PC-9 (cell line): ENCODE measurements around the gene SRSF3. TPM values are rescaled to one million over a fixed set of nuclear protein-coding genes. Genes with fewer than 3 reads are reported as not detected.
A peak's percentile ranks its signal among the peaks of the same experiment; 100 is the strongest.

Source experiments
- BruUV-seq: library from RNA; stranded (reverse); fragments of 400-500 nt; replicated peaks from 2 replicates; lab custom pipeline; 2021; lab: Mats Ljungman, UMichigan
- CTCF ChIA-PET: fragments of 300-600 bp; sonication (Branson Sonifier 250); formaldehyde crosslinking; loops from one replicate; lab custom pipeline; 2022; ENCODE audit warnings: antibody characterized with exemption; lab: Charles Lee
- POLR2A ChIA-PET: fragments of 300-600 bp; sonication (Branson Sonifier 250); formaldehyde crosslinking; loops from one replicate; lab custom pipeline; 2022; ENCODE audit warnings: antibody characterized with exemption; ENCODE audit not compliant: unreplicated experiment; lab: Charles Lee
- DNase-seq, 2 experiments: peaks; one replicate each; pipeline versions ENCODE4 v3.0.0 to v3.0.0-alpha.2; 2015 to 2022; ENCODE audit warnings: mixed read lengths in 1 of 2
- H2AFZ ChIP-seq: fragments of 200-600 bp; sonication (generic); 2 replicates; pipeline ENCODE4 v1.8.1; 2017; ENCODE audit warnings: antibody characterized with exemption
- H3F3A ChIP-seq: fragments of 200-600 bp; sonication (generic); 2 replicates; pipeline ENCODE4 v1.8.1; 2017; ENCODE audit warnings: antibody characterized with exemption, mild to moderate bottlenecking, low read depth; ENCODE audit not compliant: insufficient read depth
- H3K27ac ChIP-seq: fragments of 200-600 bp; sonication (generic); 2 replicates; pipeline ENCODE4 v1.6.1; 2016; ENCODE audit warnings: mixed run types
- H3K27me3 ChIP-seq: fragments of 200-600 bp; sonication (generic); 2 replicates; pipeline ENCODE4 v1.6.1; 2016; ENCODE audit warnings: low read depth, mixed run types; ENCODE audit not compliant: insufficient read depth
- H3K36me3 ChIP-seq: fragments of 200-600 bp; sonication (generic); 2 replicates; pipeline ENCODE4 v1.6.1; 2016; ENCODE audit warnings: low read depth, mixed run types
- H3K4me1 ChIP-seq: fragments of 200-600 bp; sonication (generic); replicated peaks from 2 replicates; pipeline ENCODE4 v1.6.1; 2016; ENCODE audit warnings: mixed run types; ENCODE audit not compliant: insufficient read depth
- H3K4me2 ChIP-seq: fragments of 200-600 bp; sonication (generic); 2 replicates; pipeline ENCODE4 v1.6.1; 2017; ENCODE audit warnings: mixed run types
- H3K4me3 ChIP-seq: fragments of 200-600 bp; sonication (generic); 2 replicates; pipeline ENCODE4 v1.6.1; 2016; ENCODE audit warnings: mixed run types
- H3K79me2 ChIP-seq: fragments of 200-600 bp; sonication (generic); 2 replicates; pipeline ENCODE4 v1.6.1; 2017; ENCODE audit warnings: low read depth, mixed run types
- H3K9me2 ChIP-seq: fragments of 200-600 bp; sonication (generic); 2 replicates; pipeline ENCODE4 v1.8.1; 2017; ENCODE audit warnings: mild to moderate bottlenecking; ENCODE audit not compliant: insufficient read depth
- H3K9me3 ChIP-seq: fragments of 200-600 bp; sonication (generic); 2 replicates; pipeline ENCODE4 v1.8.1; 2016; ENCODE audit warnings: low read depth; ENCODE audit not compliant: insufficient read depth
- H4K20me1 ChIP-seq: fragments of 200-600 bp; sonication (generic); 2 replicates; pipeline ENCODE4 v1.8.1; 2017; ENCODE audit not compliant: insufficient read depth
- EZH2 ChIP-seq: fragments of 200-600 bp; sonication (generic); IDR thresholded peaks from 2 replicates; pipeline ENCODE4 v1.8.0; 2017; ENCODE audit warnings: antibody characterized with exemption, low read depth
- intact Hi-C: fragments of 100-400 bp; cut with micrococcal nuclease; formaldehyde crosslinking; loops from one replicate; pipeline ENCODE4 v1.10.0; 2022; ENCODE audit not compliant: unreplicated experiment
- total RNA-seq: library from RNA; stranded (reverse); gene quantifications from 2 replicates; pipeline ENCODE4 v1.2.3, GENCODE V29; 2021
- TF ChIP-seq, protein P1 (sequence below): fragments of 200-600 bp; sonication (generic); conservative IDR thresholded peaks from 2 replicates; pipeline ENCODE4 v1.6.1; 2017; ENCODE audit warnings: mixed run types, antibody characterized with exemption, mild to moderate bottlenecking, moderate library complexity

The SRSF3 gene
- total RNA-seq, 1 experiment from 2014 or later = 278 TPM

DNA sequence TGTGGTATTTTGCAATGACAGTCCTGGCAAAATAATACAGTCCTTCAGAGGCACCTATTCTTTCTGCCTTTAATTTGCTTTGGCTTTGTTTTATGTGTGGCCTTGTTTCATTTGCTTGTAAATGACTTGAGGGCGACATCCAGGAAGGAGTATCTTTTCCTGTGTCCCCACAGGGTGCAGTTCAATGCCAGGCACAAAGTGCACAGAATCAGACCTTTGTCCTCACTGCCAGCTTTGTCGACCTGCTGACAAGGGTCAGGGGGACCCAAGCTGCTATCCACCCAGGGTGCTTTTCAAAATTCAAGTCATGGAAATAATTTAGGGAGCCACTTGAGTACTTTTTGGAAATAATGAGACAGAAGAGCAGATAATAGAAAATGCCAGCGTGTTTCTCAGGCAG lies 47.4 kb downstream of the SRSF3 start:
- Histone ChIP-seq H3K4me3 (no peak overlapping the region), H2AFZ (no peak overlapping the region), H3K9me2 (no peaks in the 10 kb centered on the region), H4K20me1 (no peaks in the 10 kb centered on the region), H3K4me2 (no peak overlapping the region), H3K36me3 (no peaks in the 10 kb centered on the region), H3K79me2 (no peaks in the 10 kb centered on the region), H3F3A (peaks cover 32% of the 10 kb centered on the region), H3K4me1 (peaks cover 30% of the 10 kb centered on the region), H3K9me3 (no peaks in the 10 kb centered on the region), H3K27ac (no peak overlapping the region), H3K27me3 (no peaks in the 10 kb centered on the region)
- CTCF ChIA-PET = no interaction called here
- no peak for DNase-seq
- no TSS peak for BruUV-seq
- TF ChIP-seq, protein P1, sequence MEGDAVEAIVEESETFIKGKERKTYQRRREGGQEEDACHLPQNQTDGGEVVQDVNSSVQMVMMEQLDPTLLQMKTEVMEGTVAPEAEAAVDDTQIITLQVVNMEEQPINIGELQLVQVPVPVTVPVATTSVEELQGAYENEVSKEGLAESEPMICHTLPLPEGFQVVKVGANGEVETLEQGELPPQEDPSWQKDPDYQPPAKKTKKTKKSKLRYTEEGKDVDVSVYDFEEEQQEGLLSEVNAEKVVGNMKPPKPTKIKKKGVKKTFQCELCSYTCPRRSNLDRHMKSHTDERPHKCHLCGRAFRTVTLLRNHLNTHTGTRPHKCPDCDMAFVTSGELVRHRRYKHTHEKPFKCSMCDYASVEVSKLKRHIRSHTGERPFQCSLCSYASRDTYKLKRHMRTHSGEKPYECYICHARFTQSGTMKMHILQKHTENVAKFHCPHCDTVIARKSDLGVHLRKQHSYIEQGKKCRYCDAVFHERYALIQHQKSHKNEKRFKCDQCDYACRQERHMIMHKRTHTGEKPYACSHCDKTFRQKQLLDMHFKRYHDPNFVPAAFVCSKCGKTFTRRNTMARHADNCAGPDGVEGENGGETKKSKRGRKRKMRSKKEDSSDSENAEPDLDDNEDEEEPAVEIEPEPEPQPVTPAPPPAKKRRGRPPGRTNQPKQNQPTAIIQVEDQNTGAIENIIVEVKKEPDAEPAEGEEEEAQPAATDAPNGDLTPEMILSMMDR = no peak
- no peak for TF ChIP-seq EZH2
- POLR2A ChIA-PET = no interaction called here
- intact Hi-C loops = no loop called here

- CTCF ChIA-PET = interaction anchor here (0.6 kb wide), 1 partner anchor 131 kb away, joined by 3 read pairs; no protein-coding TSS in a partner anchor
- Histone ChIP-seq H3K79me2 (no peaks in the 10 kb centered on the region), H3K9me2 (no peaks in the 10 kb centered on the region), H3K9me3 (no peaks in the 10 kb centered on the region), H3K4me1 (peaks cover 30% of the 10 kb centered on the region), H3K4me3 (no peak overlapping the region), H2AFZ (no peak overlapping the region), H3K27me3 (no peaks in the 10 kb centered on the region), H3K27ac (peak overlapping the region; percentile 45), H3F3A (peaks cover 32% of the 10 kb centered on the region), H3K4me2 (peak overlapping the region; percentile 3; the same call in 1 of the 2 replicates), H3K36me3 (no peaks in the 10 kb centered on the region), H4K20me1 (no peaks in the 10 kb centered on the region)
- peak; percentile 47 to 56 for DNase-seq
- TF ChIP-seq, protein P1 = no peak
- no peak for TF ChIP-seq EZH2
- POLR2A ChIA-PET = interaction anchor here (0.5 to 0.7 kb wide), 2 partner anchors 125 to 329 kb away, joined by 4 to 15 read pairs; no protein-coding TSS in a partner anchor
- intact Hi-C loops = no loop called here
- BruUV-seq = no TSS peak
Measured at GRCh38 chr6:36642913-36643817, 49.0 kb downstream of the SRSF3 start.

DNA sequence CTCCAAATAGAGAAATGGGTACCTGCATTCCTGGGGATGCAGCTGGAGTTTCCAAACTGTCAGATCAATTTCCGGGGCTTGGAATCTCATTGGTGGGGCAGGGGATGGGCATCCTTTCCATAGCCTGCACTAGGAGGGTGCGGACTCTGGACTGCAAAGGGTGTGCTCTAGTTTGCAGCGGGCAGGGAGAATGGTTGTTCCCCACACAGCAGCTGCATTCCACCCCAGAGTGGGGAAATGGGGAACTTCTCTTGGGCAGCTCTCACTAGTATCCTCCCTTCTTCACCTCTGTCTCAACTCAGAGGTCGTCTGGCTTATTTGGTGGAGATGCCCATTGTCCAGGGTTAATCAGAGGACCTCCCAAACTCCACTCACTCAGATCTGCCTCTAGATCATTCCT lies 49.8 kb downstream of the SRSF3 start:
- Histone ChIP-seq H3F3A (peaks cover 29% of the 10 kb centered on the region), H3K27ac (no peak overlapping the region), H3K4me2 (peak overlapping the region; percentile 8; the same call in 1 of the 2 replicates), H4K20me1 (no peaks in the 10 kb centered on the region), H3K79me2 (no peaks in the 10 kb centered on the region), H2AFZ (no peak overlapping the region), H3K9me2 (no peaks in the 10 kb centered on the region), H3K4me3 (no peak overlapping the region), H3K36me3 (no peaks in the 10 kb centered on the region), H3K27me3 (no peaks in the 10 kb centered on the region), H3K9me3 (no peaks in the 10 kb centered on the region), H3K4me1 (peaks cover 30% of the 10 kb centered on the region)
- CTCF ChIA-PET = interaction anchor here (0.6 kb wide), 1 partner anchor 130 kb away, joined by 3 read pairs; no protein-coding TSS in a partner anchor
- DNase-seq = no peak
- no TSS peak for BruUV-seq
- TF ChIP-seq EZH2 = no peak
- POLR2A ChIA-PET = interaction anchor here (0.7 kb wide), 1 partner anchor 329 kb away, joined by 4 read pairs; no protein-coding TSS in a partner anchor
- intact Hi-C loops = no loop called here
